Endothelial cell of umbilical vein (primary cell): ENCODE results near the gene GRID2. TPM values are rescaled to one million over a fixed set of nuclear protein-coding genes. Genes with fewer than 3 reads are reported as not detected.

Experiments used
- BruUV-seq: library from RNA; stranded (reverse); fragments of 400-500 nt; replicated peaks from 2 replicates; lab custom pipeline; 2021; lab: Mats Ljungman, UMichigan
- CTCF ChIA-PET: fragments of 300-600, 350-600 bp; sonication (Branson Sonifier 250); formaldehyde crosslinking; loops from one replicate; lab custom pipeline; 2021; ENCODE audit warnings: antibody characterized with exemption, inconsistent platforms; lab: Charles Lee
- POLR2A ChIA-PET: fragments of 300-600, 350-600 bp; sonication (Branson Sonifier 250); formaldehyde crosslinking; loops from one replicate; lab custom pipeline; 2021; ENCODE audit warnings: antibody characterized with exemption, inconsistent platforms; lab: Charles Lee
- DNase-seq: peaks from one replicate; pipeline ENCODE4 v3.0.0-alpha.2; 2011; ENCODE audit warnings: low read depth, low spot score
- FAIRE-seq: peaks from 2 replicates; lab custom pipeline; 2011; peaks lifted over from hg19 to GRCh38; lab: Jason Lieb, UNC
- H2AFZ ChIP-seq: 2 replicates; pipeline ENCODE4 v1.6.0; 2012; ENCODE audit warnings: low read depth, low read length, control low read depth, inconsistent platforms
- H3K27ac ChIP-seq: 2 replicates; pipeline ENCODE4 v1.5.1; 2011; ENCODE audit warnings: low read depth, mild to moderate bottlenecking, control low read depth, low read length, moderate library complexity; ENCODE audit not compliant: insufficient read depth
- H3K27me3 ChIP-seq, 2 experiments: 2 replicates each; pipeline versions ENCODE4 v1.6.0 to v1.6.1; 2011; ENCODE audit warnings: low read length in 2 of 2, mixed read lengths in 1 of 2; ENCODE audit not compliant: control insufficient read depth in 2 of 2, insufficient read depth in 2 of 2
- H3K36me3 ChIP-seq, 2 experiments: 2 replicates in 1 of 2; 3 replicates in 1 of 2; pipeline ENCODE4 v1.5.1; 2011; ENCODE audit warnings: low read length in 2 of 2, mild to moderate bottlenecking in 1 of 2, moderate library complexity in 1 of 2; ENCODE audit not compliant: control insufficient read depth in 2 of 2, insufficient read depth in 2 of 2; ENCODE audit errors: extremely low read depth in 1 of 2
- H3K4me1 ChIP-seq: 3 replicates; pipeline ENCODE4 v1.5.1; 2011; ENCODE audit warnings: mild to moderate bottlenecking, low read length; ENCODE audit not compliant: control insufficient read depth, insufficient read depth; ENCODE audit errors: extremely low read depth
- H3K4me2 ChIP-seq: 2 replicates; pipeline ENCODE4 v1.6.1; 2011; ENCODE audit warnings: low read length, control low read depth, mixed read lengths; ENCODE audit not compliant: insufficient read depth
- H3K4me3 ChIP-seq, 3 experiments: fragments of 200-600 bp in 1 of 3; sonication (generic), shearing (Covaris generic) in 1 of 3; replicated peaks in 1 of 3; 2 replicates each; pipeline ENCODE4 v1.5.1; 2011 to 2016; ENCODE audit warnings: control low read depth in 3 of 3, low read length in 3 of 3, mild to moderate bottlenecking in 2 of 3, inconsistent platforms in 1 of 3, low read depth in 1 of 3, moderate library complexity in 1 of 3; ENCODE audit not compliant: insufficient read depth in 1 of 3
- H3K79me2 ChIP-seq: 2 replicates; pipeline ENCODE4 v1.6.0; 2012; ENCODE audit warnings: low read length, inconsistent platforms; ENCODE audit not compliant: control insufficient read depth, insufficient read depth
- H3K9ac ChIP-seq: replicated peaks from 2 replicates; pipeline ENCODE3; 2011; ENCODE audit warnings: low read length, control low read depth; ENCODE audit not compliant: insufficient read depth; ENCODE audit errors: extremely low read depth
- H3K9me1 ChIP-seq: replicated peaks from 3 replicates; pipeline ENCODE4 v1.6.0; 2011; ENCODE audit warnings: mild to moderate bottlenecking, low read length; ENCODE audit not compliant: control insufficient read depth, insufficient read depth; ENCODE audit errors: extremely low read depth
- H3K9me3 ChIP-seq: replicated peaks from 2 replicates; pipeline ENCODE4 v1.5.1; 2012; ENCODE audit warnings: low read length, inconsistent platforms; ENCODE audit not compliant: control insufficient read depth, insufficient read depth
- H4K20me1 ChIP-seq: replicated peaks from 2 replicates; pipeline ENCODE3; 2011; ENCODE audit warnings: mild to moderate bottlenecking, low read length; ENCODE audit not compliant: control insufficient read depth, insufficient read depth; ENCODE audit errors: extremely low read depth
- EZH2 ChIP-seq: IDR thresholded peaks from 2 replicates; pipeline ENCODE4 v1.6.1; 2012; ENCODE audit warnings: borderline replicate concordance, low read depth, mild to moderate bottlenecking, moderate library complexity, low read length, inconsistent platforms; ENCODE audit not compliant: severe bottlenecking
- FOS ChIP-seq: IDR thresholded peaks from 2 replicates; pipeline ENCODE4 v1.6.1; 2011; ENCODE audit warnings: mild to moderate bottlenecking, low read length, moderate library complexity, borderline replicate concordance; ENCODE audit not compliant: insufficient read depth
- GATA2 ChIP-seq: IDR thresholded peaks from 2 replicates; pipeline ENCODE4 v1.7.0; 2011; ENCODE audit warnings: low read depth, mild to moderate bottlenecking, moderate library complexity, mixed read lengths, low read length; ENCODE audit not compliant: insufficient read length, insufficient read depth
- JUN ChIP-seq: IDR thresholded peaks from 2 replicates; pipeline ENCODE4 v1.6.1; 2011; ENCODE audit warnings: borderline replicate concordance, low read depth; ENCODE audit not compliant: insufficient read length, insufficient read depth
- MYC ChIP-seq: IDR thresholded peaks from one replicate; pipeline ENCODE4 v1.6.1; 2011; ENCODE audit warnings: mild to moderate bottlenecking, low read depth, low read length
- POLR2AphosphoS5 ChIP-seq: IDR thresholded peaks from 2 replicates; pipeline ENCODE4 v1.6.1; 2012; ENCODE audit warnings: low read depth, mild to moderate bottlenecking, control low read depth, low read length, moderate library complexity; ENCODE audit not compliant: insufficient read depth
- dilution Hi-C: fragments of 300-500 bp; cut with MboI; formaldehyde crosslinking; loops from one replicate; pipeline ENCODE4 v1.15.0; 2019; ENCODE audit warnings: low sequenced_read_pairs; ENCODE audit not compliant: extremely low pct_ligation_motif_present
- intact Hi-C: fragments of 100-400 bp; cut with micrococcal nuclease; formaldehyde crosslinking; loops from one replicate; pipeline ENCODE4 v1.10.0; 2022
- polyA plus RNA-seq, 4 experiments: library from polyadenylated mRNA; depleted of rRNA in 3 of 4; stranded (reverse) in 3 of 4; unstranded in 1 of 4; fragments of >200 nt; gene quantifications; 2 replicates each; pipeline versions ENCODE4 v1.2.1 to v1.2.3, GENCODE V29; 2011 to 2012; ENCODE audit warnings: missing spikeins in 1 of 4
- total RNA-seq: library from RNA; stranded (reverse); gene quantifications from 2 replicates; pipeline ENCODE4 v1.2.3, GENCODE V29; 2021
- TF ChIP-seq, protein P1 (sequence below), 2 donors: IDR thresholded peaks; 1 replicate in 1 of 2; 2 replicates in 1 of 2; pipeline ENCODE4 v1.5.1; 2011; ENCODE audit warnings: low read length in 2 of 2, mild to moderate bottlenecking in 2 of 2, moderate library complexity in 2 of 2, control low read depth in 1 of 2, inconsistent platforms in 1 of 2, low read depth in 1 of 2; ENCODE audit not compliant: insufficient read depth in 1 of 2; ENCODE audit errors: extremely low read depth in 1 of 2

GRID2 gene
- total and polyA plus RNA-seq, 2 donors (not counting 3 experiments of a cell fraction or from before 2014, with no cell fraction given), result not detected

DNA sequence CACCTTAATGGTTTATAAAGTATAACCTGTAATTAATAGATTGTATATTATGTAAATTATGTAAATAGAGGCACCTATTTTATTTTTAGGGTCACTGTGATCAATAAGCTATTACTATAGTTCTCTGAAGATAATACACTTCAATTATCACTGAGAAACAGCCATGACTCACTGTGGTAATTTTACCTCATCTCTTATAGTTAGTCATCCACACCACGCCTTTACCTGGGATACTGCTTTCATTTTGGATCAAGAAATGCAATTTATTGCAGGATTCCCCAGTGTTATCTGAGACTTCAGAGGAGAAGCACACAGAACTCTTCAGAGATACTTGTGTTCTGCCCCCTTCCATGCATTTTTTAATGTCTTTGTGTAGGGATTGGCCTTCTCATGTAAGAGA lies 1176.7 kb downstream of the GRID2 start:
- Histone ChIP-seq H3K9ac (no peak overlapping the region), H2AFZ (no peak overlapping the region), H3K4me3 (no peak overlapping the region), H3K79me2 (no peaks in the 10 kb centered on the region), H3K9me3 (no peaks in the 10 kb centered on the region), H3K27ac (no peak overlapping the region), H3K9me1 (no peaks in the 10 kb centered on the region), H4K20me1 (no peaks in the 10 kb centered on the region), H3K4me2 (no peak overlapping the region), H3K36me3 (no peaks in the 10 kb centered on the region), H3K4me1 (no peaks in the 10 kb centered on the region), H3K27me3 (no peaks in the 10 kb centered on the region)
- ChIA-PET CTCF (no interaction called here), POLR2A (no interaction called here)
- dilution Hi-C loops, result no loop called here
- no TSS peak for BruUV-seq
- DNase-seq (no peak), FAIRE-seq (no peak)
- no peak for TF ChIP-seq MYC
- TF ChIP-seq EZH2, result no peak
- TF ChIP-seq, protein P1, sequence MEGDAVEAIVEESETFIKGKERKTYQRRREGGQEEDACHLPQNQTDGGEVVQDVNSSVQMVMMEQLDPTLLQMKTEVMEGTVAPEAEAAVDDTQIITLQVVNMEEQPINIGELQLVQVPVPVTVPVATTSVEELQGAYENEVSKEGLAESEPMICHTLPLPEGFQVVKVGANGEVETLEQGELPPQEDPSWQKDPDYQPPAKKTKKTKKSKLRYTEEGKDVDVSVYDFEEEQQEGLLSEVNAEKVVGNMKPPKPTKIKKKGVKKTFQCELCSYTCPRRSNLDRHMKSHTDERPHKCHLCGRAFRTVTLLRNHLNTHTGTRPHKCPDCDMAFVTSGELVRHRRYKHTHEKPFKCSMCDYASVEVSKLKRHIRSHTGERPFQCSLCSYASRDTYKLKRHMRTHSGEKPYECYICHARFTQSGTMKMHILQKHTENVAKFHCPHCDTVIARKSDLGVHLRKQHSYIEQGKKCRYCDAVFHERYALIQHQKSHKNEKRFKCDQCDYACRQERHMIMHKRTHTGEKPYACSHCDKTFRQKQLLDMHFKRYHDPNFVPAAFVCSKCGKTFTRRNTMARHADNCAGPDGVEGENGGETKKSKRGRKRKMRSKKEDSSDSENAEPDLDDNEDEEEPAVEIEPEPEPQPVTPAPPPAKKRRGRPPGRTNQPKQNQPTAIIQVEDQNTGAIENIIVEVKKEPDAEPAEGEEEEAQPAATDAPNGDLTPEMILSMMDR (IDR thresholded peaks at IDR 0.05; ENCODE audit: extremely low read depth in 1 of 2, insufficient read depth in 1 of 2, low read depth in 1 of 2, low read length in 2 of 2), result no peak
- TF ChIP-seq POLR2AphosphoS5, result no peak
- no peak for TF ChIP-seq GATA2
- TF ChIP-seq FOS, result no peak
- intact Hi-C loops, result no loop called here

DNA sequence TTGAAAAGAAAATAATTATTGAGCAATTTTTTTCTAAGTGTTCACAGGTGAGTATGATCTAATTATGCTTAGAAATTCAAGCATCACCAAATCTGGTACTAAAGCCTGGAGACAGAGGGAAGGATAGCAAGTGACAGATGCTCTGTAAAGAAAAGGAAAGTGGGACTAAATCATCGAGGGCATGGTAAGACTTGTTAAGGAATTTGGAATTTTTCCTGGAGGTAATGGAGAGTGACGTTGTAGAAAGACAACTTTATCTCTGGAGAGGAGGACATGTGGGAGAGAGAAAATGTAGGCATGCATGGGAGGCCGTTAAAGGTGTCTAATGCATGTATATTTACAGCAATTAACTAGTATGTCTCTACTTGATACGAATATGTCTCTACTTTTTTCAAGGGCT lies 1191.6 kb downstream of the GRID2 start:
- Histone ChIP-seq H3K9me1 (no peaks in the 10 kb centered on the region), H3K9me3 (no peaks in the 10 kb centered on the region), H3K9ac (no peak overlapping the region), H3K4me1 (no peaks in the 10 kb centered on the region), H3K36me3 (no peaks in the 10 kb centered on the region), H4K20me1 (no peaks in the 10 kb centered on the region), H3K4me3 (no peak overlapping the region), H3K79me2 (no peaks in the 10 kb centered on the region), H3K4me2 (no peak overlapping the region), H3K27me3 (no peaks in the 10 kb centered on the region), H3K27ac (no peak overlapping the region), H2AFZ (no peak overlapping the region)
- intact Hi-C loops, result no loop called here
- ChIA-PET CTCF (no interaction called here), POLR2A (no interaction called here)
- dilution Hi-C loops, result no loop called here
- FAIRE-seq (no peak), DNase-seq (no peak)
- BruUV-seq, result no TSS peak
- TF ChIP-seq JUN (no peak), MYC (no peak), GATA2 (no peak)
